Left lobe of liver (tissue), 2 donors: ENCODE data around the gene AGAP5. TPM values are rescaled to one million over a fixed set of nuclear protein-coding genes. Genes with fewer than 3 reads are reported as not detected.

Experiments
- ATAC-seq: fragments of 200-7000 bp; cut with Tn5 transposase; one replicate; pipeline ENCODE4 v1.9.1; 2020; ENCODE audit warnings: mild to moderate bottlenecking, moderate library complexity
- DNase-seq: peaks from one replicate; pipeline ENCODE4 v3.0.0-alpha.2; 2020; ENCODE audit warnings: low spot score
- total RNA-seq: library from RNA; stranded (reverse); gene quantifications from one replicate; pipeline ENCODE4 v1.2.1, GENCODE V29; 2021
- donor health status: DM: no; HTN: no; CAD: no; lungs with moderate emphysema.
- donor health status: DM: no; HTN: yes; CAD: no.

The AGAP5 gene
- total RNA-seq, 1 donor from 2014 or later, result 6.6 TPM

- ATAC-seq (no peak), DNase-seq (no peak)
Measured at GRCh38 chr10:73634421-73634820, 63.5 kb downstream of the AGAP5 start.

- ATAC-seq (no peak), DNase-seq (no peak)
Measured at GRCh38 chr10:73629165-73629564, 68.7 kb downstream of the AGAP5 start.

GRCh38 chr10:73628405-73628804 lies 69.5 kb downstream of the AGAP5 start:
- ATAC-seq (no peak), DNase-seq (no peak)

- ATAC-seq, result no peak
- DNase-seq, result no peak
Measured at GRCh38 chr10:73627300-73627699, 70.6 kb downstream of the AGAP5 start.

- DNase-seq (peak; percentile 92), ATAC-seq (peak; percentile 97)
Measured at GRCh38 chr10:73625884-73626752, 71.8 kb downstream of the AGAP5 start.

- DNase-seq, result no peak
- peak; percentile 52 for ATAC-seq
Measured at GRCh38 chr10:73625004-73625883, 72.7 kb downstream of the AGAP5 start.

Other genes starting within 250 kb of the AGAP5 start
- 10.7 TPM for gene PPP3CB, start 202.1 kb downstream of the AGAP5 start, total RNA-seq
- 4.8 TPM for gene USP54, start 106.8 kb downstream of the AGAP5 start, total RNA-seq
- gene MYOZ1, start 56.6 kb downstream of the AGAP5 start, total RNA-seq, result not detected
- gene SYNPO2L, start 42.1 kb downstream of the AGAP5 start, total RNA-seq, result not detected
- gene SEC24C, start 46.3 kb upstream of the AGAP5 start, total RNA-seq, result 38.5 TPM
- 14.1 TPM for gene CHCHD1, start 83.9 kb upstream of the AGAP5 start, total RNA-seq
- 101 TPM for gene ZSWIM8, start 87.5 kb upstream of the AGAP5 start, total RNA-seq
- 11.5 TPM for gene NDST2, start 113.5 kb upstream of the AGAP5 start, total RNA-seq
- gene CAMK2G, start 176.4 kb upstream of the AGAP5 start, total RNA-seq, result 11.1 TPM
- gene PLAU, start 213.0 kb upstream of the AGAP5 start, total RNA-seq, result 0.50 TPM